Liver (tissue), 9 donors: Measurements from ENCODE around the gene ATP5F1B. TPM values are rescaled to one million over a fixed set of nuclear protein-coding genes. Genes with fewer than 3 reads are reported as not detected.
"Not testable (repeated sequence)": the region's sequence is repeated elsewhere in the genome, so short reads cannot be mapped to it uniquely, and the experiment has no call there.

Source experiments
- DNase-seq: peaks from one replicate; pipeline ENCODE4 v3.0.0-alpha.2; 2017; ENCODE audit warnings: low spot score
- H3K27ac ChIP-seq, 2 donors: one replicate each; pipeline ENCODE4 v1.7.0; 2013; ENCODE audit warnings: inconsistent platforms in 2 of 2, low read length in 2 of 2, control low read depth in 1 of 2, low read depth in 1 of 2, mild to moderate bottlenecking in 1 of 2
- H3K27me3 ChIP-seq, 4 donors: one replicate each; pipeline versions ENCODE4 v1.6.1 to v1.7.0; 2013; ENCODE audit warnings: low read length in 3 of 4, inconsistent platforms in 1 of 4, mild to moderate bottlenecking in 1 of 4, moderate library complexity in 1 of 4; ENCODE audit not compliant: control insufficient read depth in 4 of 4, insufficient read depth in 4 of 4
- H3K36me3 ChIP-seq, 4 donors: one replicate each; pipeline versions ENCODE4 v1.6.1 to v1.7.0; 2013; ENCODE audit warnings: low read length in 3 of 4, mild to moderate bottlenecking in 3 of 4, low read depth in 1 of 4, moderate library complexity in 1 of 4; ENCODE audit not compliant: control insufficient read depth in 4 of 4, insufficient read depth in 3 of 4
- H3K4me1 ChIP-seq, 4 donors: one replicate each; pipeline versions ENCODE4 v1.6.1 to v1.7.0; 2013; ENCODE audit warnings: low read length in 3 of 4, mild to moderate bottlenecking in 3 of 4, moderate library complexity in 1 of 4; ENCODE audit not compliant: control insufficient read depth in 4 of 4, insufficient read depth in 4 of 4
- H3K4me3 ChIP-seq, 3 donors: one replicate each; pipeline versions ENCODE4 v1.6.1 to v1.7.0; 2013; ENCODE audit warnings: low read length in 3 of 3, control low read depth in 1 of 3, low read depth in 1 of 3, mild to moderate bottlenecking in 1 of 3
- H3K9ac ChIP-seq, 2 donors: one replicate each; pipeline ENCODE4 v1.7.0; 2013; ENCODE audit warnings: low read length in 2 of 2, mild to moderate bottlenecking in 2 of 2, moderate library complexity in 2 of 2, control low read depth in 1 of 2, low read depth in 1 of 2
- H3K9me3 ChIP-seq, 4 donors: one replicate each; pipeline versions ENCODE4 v1.6.1 to v1.7.0; 2013; ENCODE audit warnings: low read length in 3 of 4; ENCODE audit not compliant: control insufficient read depth in 4 of 4
- ATF3 ChIP-seq: IDR thresholded peaks from 2 replicates; pipeline ENCODE4 v1.6.1; 2016; ENCODE audit warnings: antibody characterized with exemption
- EGR1 ChIP-seq, 2 donors: IDR thresholded peaks; 2 replicates each; pipeline ENCODE4 v1.6.1; 2016 to 2018; ENCODE audit warnings: antibody characterized with exemption in 2 of 2, low read depth in 2 of 2
- FOXA1 ChIP-seq: IDR thresholded peaks from 2 replicates; pipeline ENCODE4 v1.6.1; 2016; ENCODE audit warnings: antibody characterized with exemption
- FOXA2 ChIP-seq: IDR thresholded peaks from 2 replicates; pipeline ENCODE4 v1.6.1; 2016; ENCODE audit warnings: antibody characterized with exemption
- GABPA ChIP-seq, 2 donors: IDR thresholded peaks in 1 of 2; conservative IDR thresholded peaks in 1 of 2; 2 replicates each; pipeline ENCODE4 v1.6.1; 2016; ENCODE audit warnings: antibody characterized with exemption in 2 of 2, mild to moderate bottlenecking in 1 of 2, moderate library complexity in 1 of 2
- HNF4A ChIP-seq, 2 donors: conservative IDR thresholded peaks; 2 replicates each; pipeline ENCODE4 v1.6.1; 2016; ENCODE audit warnings: antibody characterized with exemption in 2 of 2, mild to moderate bottlenecking in 2 of 2
- NR2F2 ChIP-seq: IDR thresholded peaks from 2 replicates; pipeline ENCODE4 v1.6.1; 2016; ENCODE audit warnings: antibody characterized with exemption
- RAD21 ChIP-seq, 2 donors: IDR thresholded peaks; 2 replicates each; pipeline ENCODE4 v1.6.1; 2016; ENCODE audit warnings: antibody characterized with exemption in 2 of 2, mild to moderate bottlenecking in 2 of 2
- SP1 ChIP-seq: IDR thresholded peaks from 2 replicates; pipeline ENCODE4 v1.6.1; 2018; ENCODE audit warnings: antibody characterized with exemption, mild to moderate bottlenecking
- WGBS: extraction: QIAGEN DNeasy Blood & Tissue Kit; methylation state at CpG from one replicate; pipeline ENCODE4 v1.1.7; 2013; 5-methylcytosine and 5-hydroxymethylcytosine counted together
- polyA plus RNA-seq, 2 donors: library from polyadenylated mRNA; stranded (reverse) in 1 of 2; unstranded in 1 of 2; fragments of 200-250 nt in 1 of 2; fragments of >200 nt in 1 of 2; fragmentation: Nextera tagmentation in 1 of 2; extraction: Ambion mirVana in 1 of 2; gene quantifications; one replicate each; pipeline versions ENCODE4 v1.2.1 to v1.2.3, GENCODE V29; 2013 to 2015
- total RNA-seq, 2 donors: library from RNA; depleted of rRNA; stranded (reverse); fragments of >200 nt; gene quantifications; one replicate each; pipeline ENCODE4 v1.2.3, GENCODE V29; 2014
- TF ChIP-seq, protein P1 (sequence below): fragments of 150-350 bp; IDR thresholded peaks from 2 replicates; pipeline ENCODE4 v1.5.1; 2017; ENCODE audit warnings: improper control_type of control experiment, low read depth, low read length; ENCODE audit not compliant: missing input control
- donor health status: healthy.
- donor health status: healthy.
- donor health status: healthy.
- donor health status: healthy.
- donor health status: healthy.

The ATP5F1B gene
- total and polyA plus RNA-seq, 4 donors = 273 to 569 (median 438) TPM

DNA sequence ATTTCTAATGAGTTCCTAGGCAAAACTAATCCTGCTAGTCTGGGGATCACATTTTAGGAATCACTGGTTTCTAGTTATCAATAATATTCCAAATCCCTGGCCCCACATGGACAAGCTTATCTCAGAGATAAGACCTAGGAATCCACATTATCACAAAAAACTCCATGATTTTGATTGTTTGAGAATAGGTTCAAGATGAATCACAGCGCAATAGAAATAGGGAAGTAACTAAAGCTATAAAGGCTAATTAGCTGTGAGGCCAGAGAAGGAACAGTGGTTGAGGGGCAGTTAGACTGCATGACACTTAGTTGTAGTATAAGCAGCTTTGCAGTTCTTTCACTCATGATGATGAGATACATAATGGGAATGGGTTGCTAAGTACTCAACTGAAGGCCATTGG lies 13.1 kb upstream of the ATP5F1B start:
- Histone ChIP-seq H3K4me1 (no peaks in the 10 kb centered on the region), H3K36me3 (peaks cover 0 to 12% (median 2%) of the 10 kb centered on the region in 4 donors), H3K9me3 (no peaks in the 10 kb centered on the region), H3K9ac (no peak overlapping the region), H3K27me3 (no peaks in the 10 kb centered on the region), H3K4me3 (no peak overlapping the region), H3K27ac (no peak overlapping the region)
- TF ChIP-seq FOXA1 (no peak), FOXA2 (no peak), EGR1 (IDR thresholded peaks at IDR 0.05; ENCODE audit: low read depth in 2 of 2) (no peak), SP1 (no peak), GABPA (IDR thresholded peaks at IDR 0.05 in 1 of 2, conservative IDR thresholded peaks at IDR 0.05 in 1 of 2) (no peak), RAD21 (IDR thresholded peaks at IDR 0.05) (no peak), ATF3 (no peak), HNF4A (conservative IDR thresholded peaks at IDR 0.05) (no peak), NR2F2 (no peak)
- DNase-seq = no peak
- WGBS = 89% methylated on average over 1 of the region's 1 CpG

DNA sequence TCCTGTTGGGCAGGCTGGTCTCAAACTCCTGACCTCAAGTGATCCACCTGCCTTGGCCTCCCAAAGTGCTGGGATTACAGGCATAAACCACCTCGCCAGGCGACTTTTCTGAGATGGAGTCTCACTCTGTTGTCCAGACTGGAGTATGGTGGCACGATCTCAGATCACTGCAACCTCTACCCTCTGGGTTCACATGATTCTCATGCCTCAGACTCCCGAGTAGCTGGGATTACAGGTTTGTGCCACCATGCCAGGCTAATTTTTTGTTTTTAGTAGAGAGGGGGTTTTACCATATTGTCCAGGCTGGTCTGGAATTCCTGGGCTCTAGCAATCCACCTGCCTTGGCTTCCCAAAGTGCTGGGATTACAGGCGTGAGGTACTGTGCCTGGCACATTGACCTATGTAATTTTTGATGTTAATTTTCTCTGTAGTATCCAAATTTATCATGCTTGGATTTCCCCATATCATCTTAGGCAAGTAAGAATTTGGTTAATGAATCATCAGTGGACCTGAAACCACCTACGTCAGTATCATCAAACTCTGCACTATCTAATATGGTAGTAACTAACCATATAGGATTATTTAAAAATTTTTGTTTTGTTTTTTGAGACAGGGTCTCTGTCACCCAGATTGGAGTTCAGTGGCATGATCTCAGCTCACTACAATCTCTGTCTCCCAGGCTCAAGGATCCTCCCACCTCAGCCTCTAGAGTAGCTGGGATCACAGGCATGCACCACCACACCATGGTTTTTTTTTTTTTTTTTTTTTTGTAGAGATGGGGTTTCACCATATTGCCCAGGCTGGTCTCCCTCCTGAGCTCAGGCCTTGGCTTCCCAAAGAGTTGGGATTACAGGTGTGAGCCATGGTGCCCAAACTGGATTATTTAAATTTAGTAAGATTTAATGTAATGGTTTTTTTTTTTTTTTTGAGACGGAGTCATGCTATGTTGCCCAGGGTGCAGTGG lies 11.9 kb upstream of the ATP5F1B start:
- H3K4me3 ChIP-seq = no peak overlapping the region
- TF ChIP-seq HNF4A (conservative IDR thresholded peaks at IDR 0.05) (no peak), RAD21 (IDR thresholded peaks at IDR 0.05) (no peak), EGR1 (IDR thresholded peaks at IDR 0.05; ENCODE audit: low read depth in 2 of 2) (no peak)
- TF ChIP-seq, protein P1, sequence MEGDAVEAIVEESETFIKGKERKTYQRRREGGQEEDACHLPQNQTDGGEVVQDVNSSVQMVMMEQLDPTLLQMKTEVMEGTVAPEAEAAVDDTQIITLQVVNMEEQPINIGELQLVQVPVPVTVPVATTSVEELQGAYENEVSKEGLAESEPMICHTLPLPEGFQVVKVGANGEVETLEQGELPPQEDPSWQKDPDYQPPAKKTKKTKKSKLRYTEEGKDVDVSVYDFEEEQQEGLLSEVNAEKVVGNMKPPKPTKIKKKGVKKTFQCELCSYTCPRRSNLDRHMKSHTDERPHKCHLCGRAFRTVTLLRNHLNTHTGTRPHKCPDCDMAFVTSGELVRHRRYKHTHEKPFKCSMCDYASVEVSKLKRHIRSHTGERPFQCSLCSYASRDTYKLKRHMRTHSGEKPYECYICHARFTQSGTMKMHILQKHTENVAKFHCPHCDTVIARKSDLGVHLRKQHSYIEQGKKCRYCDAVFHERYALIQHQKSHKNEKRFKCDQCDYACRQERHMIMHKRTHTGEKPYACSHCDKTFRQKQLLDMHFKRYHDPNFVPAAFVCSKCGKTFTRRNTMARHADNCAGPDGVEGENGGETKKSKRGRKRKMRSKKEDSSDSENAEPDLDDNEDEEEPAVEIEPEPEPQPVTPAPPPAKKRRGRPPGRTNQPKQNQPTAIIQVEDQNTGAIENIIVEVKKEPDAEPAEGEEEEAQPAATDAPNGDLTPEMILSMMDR = no peak
- H3K9ac ChIP-seq = no peak overlapping the region
- H3K27ac ChIP-seq = no peak overlapping the region
- H3K4me1 ChIP-seq = no peaks in the 10 kb centered on the region
- peaks cover 0 to 3% (median 0%) of the 10 kb centered on the region in 4 donors for H3K36me3 ChIP-seq
- peaks cover 0 to 2% (median 0%) of the 10 kb centered on the region in 4 donors for H3K9me3 ChIP-seq
- WGBS = 86% methylated on average over 7 of the region's 7 CpGs
- no peaks in the 10 kb centered on the region for H3K27me3 ChIP-seq
- no peak for DNase-seq

- not testable (repeated sequence) for H3K4me1 ChIP-seq, H3K36me3 ChIP-seq, H3K4me3 ChIP-seq, H3K27ac ChIP-seq, H3K27me3 ChIP-seq, H3K9me3 ChIP-seq, DNase-seq, H3K9ac ChIP-seq
- 89% methylated on average over 5 of the region's 5 CpGs for WGBS
Measured at GRCh38 chr12:56653781-56654180, 8.0 kb upstream of the ATP5F1B start.

GRCh38 chr12:56648023-56648422 lies 2.2 kb upstream of the ATP5F1B start:
- H3K9me3 ChIP-seq, H3K4me3 ChIP-seq, DNase-seq, H3K27ac ChIP-seq, H3K36me3 ChIP-seq, H3K27me3 ChIP-seq, H3K9ac ChIP-seq: not testable (repeated sequence)
- 97% methylated on average over 9 of the region's 9 CpGs for WGBS
- H3K4me1 ChIP-seq = peaks cover 2 to 16% (median 7%) of the 10 kb centered on the region in 4 donors
